Left lung (tissue), 10 donors: Measurements from ENCODE around the gene CYP27C1. TPM values are rescaled to one million over a fixed set of nuclear protein-coding genes. Genes with fewer than 3 reads are reported as not detected.

Experiments used
- ATAC-seq: fragments of 200-7000 bp; cut with Tn5 transposase; one replicate; pipeline ENCODE4 v1.9.1; 2020; ENCODE audit warnings: moderate library complexity
- DNase-seq, 4 donors: peaks; one replicate each; pipeline ENCODE4 v3.0.0-alpha.2; 2013 to 2020
- H3K27ac ChIP-seq, 2 donors: fragments of 200-600 bp; sonication (generic) in 1 of 2; one replicate each; pipeline versions ENCODE4 v1.5.0 to v1.8.0; 2020 to 2021
- H3K27me3 ChIP-seq, 2 donors: fragments of 200-600 bp; sonication (generic) in 1 of 2; one replicate each; pipeline versions ENCODE4 v1.5.0 to v1.8.0; 2020 to 2021
- H3K36me3 ChIP-seq, 2 donors: fragments of 200-600 bp; sonication (generic) in 1 of 2; one replicate each; pipeline versions ENCODE4 v1.5.0 to v1.8.0; 2020 to 2021
- H3K4me1 ChIP-seq, 2 donors: fragments of 200-600 bp; one replicate each; pipeline ENCODE4 v1.8.0; 2021
- H3K4me3 ChIP-seq, 2 donors: fragments of 200-600 bp; sonication (generic) in 1 of 2; one replicate each; pipeline versions ENCODE4 v1.5.0 to v1.8.0; 2020 to 2021; ENCODE audit warnings: mild to moderate bottlenecking in 1 of 2
- H3K9me3 ChIP-seq, 2 donors: fragments of 200-600 bp; sonication (generic) in 1 of 2; one replicate each; pipeline versions ENCODE4 v1.5.0 to v1.8.0; 2020 to 2021
- CTCF ChIP-seq, 2 donors: fragments of 200-600 bp; sonication (generic) in 1 of 2; IDR thresholded peaks; one replicate each; pipeline versions ENCODE4 v1.5.0 to v1.8.0; 2021; ENCODE audit warnings: antibody characterized with exemption in 2 of 2
- intact Hi-C, 2 donors: fragments of 100-400 bp; cut with DNase I; formaldehyde crosslinking; loops; one replicate each; pipeline versions ENCODE4 v1.11.2 to v1.14.2; 2022
- polyA plus RNA-seq, 6 donors: library from polyadenylated mRNA; unstranded; fragments of 120-200 nt; gene quantifications; one replicate each; pipeline ENCODE4 v1.2.1, GENCODE V29; 2013; ENCODE audit not compliant: insufficient read length in 6 of 6
- total RNA-seq, 2 donors: library from RNA; stranded (reverse); fragmentation: NEBNext Ultra II Directional; extraction: Animal tissue kit (Norgen Biotek cat#: 25700); gene quantifications; one replicate each; pipeline ENCODE4 v1.2.1, GENCODE V29; 2021
- donor health status: DM: no; HTN: yes; CAD: no.
- donor health status: DM: no; HTN: no; CAD: no.

The CYP27C1 gene
- total and polyA plus RNA-seq, 8 donors = 0.10 to 13.2 (median 10.4) TPM

DNA sequence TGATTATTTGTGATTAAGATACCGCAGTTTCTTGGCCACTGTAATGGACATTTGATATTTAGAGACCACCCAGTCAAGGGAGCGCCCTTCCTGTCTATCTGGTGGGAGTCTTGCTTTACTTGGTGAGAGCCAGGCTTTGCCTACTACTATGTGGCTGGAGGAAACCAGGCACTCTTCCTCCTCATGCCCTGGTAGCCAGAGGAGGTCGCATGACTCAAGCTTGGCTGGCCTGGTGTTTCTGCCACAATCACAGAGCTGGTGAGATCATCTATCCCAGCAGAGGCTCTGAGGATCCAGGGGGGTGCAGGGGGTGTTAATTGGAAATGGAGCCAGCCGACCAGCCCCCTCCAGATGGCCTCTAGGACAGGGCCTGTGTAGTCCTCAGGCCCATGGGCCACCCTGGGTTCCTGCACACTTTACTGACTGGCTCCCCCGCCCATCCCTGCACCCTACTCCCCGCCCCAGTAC, 66.4 kb downstream of the CYP27C1 start:
- TF ChIP-seq CTCF (IDR thresholded peaks at IDR 0.05) = no peak
- DNase-seq (peak in 1 of 4 donors; percentile 43), ATAC-seq (peak; percentile 59)
- Histone ChIP-seq H3K27me3 (no peaks in the 10 kb centered on the region), H3K9me3 (no peaks in the 10 kb centered on the region), H3K4me3 (no peak overlapping the region), H3K36me3 (no peaks in the 10 kb centered on the region), H3K4me1 (peaks cover 0 to 2% of the 10 kb centered on the region in 2 donors), H3K27ac (no peak overlapping the region)
- intact Hi-C loops = no loop called here

DNA sequence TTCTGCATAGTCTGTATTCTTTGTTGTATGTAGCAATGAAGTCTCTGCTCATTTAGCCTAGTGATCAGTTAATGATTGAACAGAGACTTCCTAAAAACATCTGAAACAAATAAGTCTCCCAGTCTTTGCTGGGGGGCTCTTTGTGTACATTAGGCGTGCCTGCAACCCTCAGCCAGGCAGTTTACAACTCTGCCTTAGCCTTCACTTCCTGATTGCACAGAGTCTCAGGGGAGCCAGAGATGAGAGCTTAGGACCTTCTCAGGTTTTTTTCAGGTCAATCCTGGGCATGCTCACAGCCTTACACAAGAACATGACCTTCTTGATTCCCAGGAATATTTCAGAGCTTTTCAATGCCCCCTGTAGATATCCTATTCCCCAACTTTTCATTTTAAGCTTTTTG, 69.1 kb downstream of the CYP27C1 start:
- Histone ChIP-seq H3K27me3 (no peaks in the 10 kb centered on the region), H3K9me3 (no peaks in the 10 kb centered on the region), H3K4me1 (peaks cover 0 to 2% of the 10 kb centered on the region in 2 donors), H3K27ac (no peak overlapping the region), H3K4me3 (no peak overlapping the region), H3K36me3 (no peaks in the 10 kb centered on the region)
- TF ChIP-seq CTCF (IDR thresholded peaks at IDR 0.05) = no peak
- DNase-seq (no peak), ATAC-seq (no peak)
- intact Hi-C loops = no loop called here

DNA sequence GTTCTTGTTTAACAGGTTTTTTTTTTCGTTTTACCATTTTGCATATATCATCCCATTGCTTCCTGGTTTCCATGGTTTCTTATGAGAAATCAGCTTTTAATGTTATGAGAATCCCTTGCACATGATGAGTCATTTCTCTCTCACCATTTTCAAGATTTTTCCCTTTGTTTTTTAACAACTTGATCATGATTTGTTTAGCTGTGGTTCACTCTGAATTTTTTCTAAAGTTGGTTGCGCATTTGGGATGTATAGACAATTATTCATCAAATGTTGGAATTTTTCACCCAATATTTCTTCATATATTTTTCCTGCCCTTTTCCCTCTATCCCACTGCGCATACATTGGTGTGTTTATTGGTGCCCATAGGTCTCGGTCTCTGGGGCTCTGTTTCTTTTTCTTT, 70.7 kb downstream of the CYP27C1 start:
- no peak for DNase-seq

DNA sequence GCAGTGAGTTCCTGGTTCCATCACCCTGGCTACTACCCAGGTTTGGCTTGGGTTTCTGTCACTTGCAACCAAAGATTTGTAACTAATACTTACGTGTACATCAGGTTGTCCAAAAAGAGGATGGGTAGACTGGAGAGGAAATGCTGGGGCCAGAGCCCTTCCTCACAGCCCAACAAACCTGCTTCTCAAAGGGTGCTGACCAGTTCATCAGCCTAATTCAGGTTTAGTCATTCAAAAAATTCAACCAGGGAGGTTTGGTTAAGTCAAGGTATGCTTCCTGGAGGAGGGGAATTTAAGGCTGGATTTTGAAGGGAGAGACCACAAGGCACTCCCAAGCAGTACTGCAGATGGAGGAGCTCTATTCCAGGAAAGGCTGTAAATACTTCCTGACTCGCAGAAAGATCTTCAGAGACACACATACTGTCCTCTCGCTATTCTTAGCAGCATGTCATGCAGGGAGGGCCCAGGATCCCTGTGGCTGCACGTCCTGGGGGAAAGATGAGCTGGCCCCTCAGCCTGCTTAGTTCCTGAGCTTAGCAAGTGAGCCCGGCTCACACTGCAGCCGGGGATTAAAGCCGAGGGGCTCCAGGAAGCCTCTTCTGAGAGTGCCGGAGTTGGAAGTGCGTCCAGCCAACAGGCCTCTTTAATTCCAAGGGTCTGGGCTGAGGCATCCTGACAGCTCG, 73.1 kb downstream of the CYP27C1 start:
- intact Hi-C loops = no loop called here

More for the DNA sequence above, 70.7 kb downstream of the CYP27C1 start:
- no peak for TF ChIP-seq CTCF (IDR thresholded peaks at IDR 0.05)
- ATAC-seq = no peak
- Histone ChIP-seq H3K9me3 (no peaks in the 10 kb centered on the region), H3K27me3 (no peaks in the 10 kb centered on the region), H3K27ac (no peak overlapping the region), H3K36me3 (no peaks in the 10 kb centered on the region), H3K4me1 (peaks cover 0 to 2% of the 10 kb centered on the region in 2 donors), H3K4me3 (no peak overlapping the region)
- intact Hi-C loops = no loop called here

More for the DNA sequence above, 73.1 kb downstream of the CYP27C1 start:
- Histone ChIP-seq H3K4me1 (no peaks in the 10 kb centered on the region), H3K36me3 (no peaks in the 10 kb centered on the region), H3K27me3 (no peaks in the 10 kb centered on the region), H3K4me3 (no peak overlapping the region), H3K9me3 (no peaks in the 10 kb centered on the region), H3K27ac (no peak overlapping the region)
- DNase-seq (peak in 1 of 4 donors; percentile 38), ATAC-seq (no peak)
- no peak for TF ChIP-seq CTCF (IDR thresholded peaks at IDR 0.05)
